GM18907 (cell line): ENCODE data around the gene LPA.

Source experiments
- ATAC-seq: cut with Tn5 transposase; IDR thresholded peaks from one replicate; pipeline ENCODE4 v1.9.1; 2021; ENCODE audit warnings: mild to moderate bottlenecking, moderate library complexity; ENCODE audit not compliant: unreplicated experiment

Gene LPA

GRCh38 chr6:160520043-160520904 is 143.8 kb downstream of the LPA start:
- ATAC-seq, result peak; percentile 76

- peak; percentile 88 for ATAC-seq
Observed at GRCh38 chr6:160519603-160520042, 144.5 kb downstream of the LPA start.

GRCh38 chr6:160519133-160519532 is 144.9 kb downstream of the LPA start:
- ATAC-seq, result no peak

- no peak for ATAC-seq
Observed at GRCh38 chr6:160513836-160514235, 150.2 kb downstream of the LPA start.

- ATAC-seq, result no peak
Observed at GRCh38 chr6:160510976-160511617, 153.0 kb downstream of the LPA start.

GRCh38 chr6:160510199-160510598 is 153.9 kb downstream of the LPA start:
- no peak for ATAC-seq

- no peak for ATAC-seq
Observed at GRCh38 chr6:160509610-160510009, 154.5 kb downstream of the LPA start.

GRCh38 chr6:160508599-160508998 is 155.5 kb downstream of the LPA start:
- ATAC-seq, result no peak

- ATAC-seq, result no peak
Observed at GRCh38 chr6:160507420-160507819, 156.7 kb downstream of the LPA start.

GRCh38 chr6:160505970-160506369 is 158.1 kb downstream of the LPA start:
- ATAC-seq, result no peak

GRCh38 chr6:160500639-160501038 is 163.4 kb downstream of the LPA start:
- ATAC-seq, result no peak

GRCh38 chr6:160494576-160494975 is 169.5 kb downstream of the LPA start:
- ATAC-seq, result no peak

- no peak for ATAC-seq
Observed at GRCh38 chr6:160489091-160489490, 175.0 kb downstream of the LPA start.

GRCh38 chr6:160487116-160487515 is 177.0 kb downstream of the LPA start:
- ATAC-seq, result no peak
